Mononuclear cell (primary cell): Measurements from ENCODE around the gene ANO4. TPM values are rescaled to one million over a fixed set of nuclear protein-coding genes. Genes with fewer than 3 reads are reported as not detected.
"Not testable (repeated sequence)": the region's sequence is repeated elsewhere in the genome, so short reads cannot be mapped to it uniquely, and the experiment has no call there.

ENCODE experiments used
- H3K27me3 ChIP-seq: 2 replicates; pipeline ENCODE4 v1.6.0; 2011; ENCODE audit warnings: low read length, control low read depth; ENCODE audit not compliant: insufficient read depth
- H3K4me1 ChIP-seq: 2 replicates; pipeline ENCODE4 v1.5.1; 2011; ENCODE audit warnings: mild to moderate bottlenecking, low read length, control low read depth; ENCODE audit not compliant: insufficient read depth
- H3K4me3 ChIP-seq: 2 replicates; pipeline ENCODE4 v1.5.1; 2011; ENCODE audit warnings: mild to moderate bottlenecking, low read length, moderate library complexity
- H3K9me3 ChIP-seq: 2 replicates; pipeline ENCODE4 v1.5.1; 2011; ENCODE audit warnings: low read depth, mild to moderate bottlenecking, control low read depth, low read length
- total RNA-seq: library from RNA; depleted of rRNA; stranded (reverse); fragments of >200 nt; gene quantifications from one replicate; pipeline ENCODE4 v1.2.3, GENCODE V29; 2012

ANO4 gene
- total RNA-seq, 1 donor: not detected

DNA sequence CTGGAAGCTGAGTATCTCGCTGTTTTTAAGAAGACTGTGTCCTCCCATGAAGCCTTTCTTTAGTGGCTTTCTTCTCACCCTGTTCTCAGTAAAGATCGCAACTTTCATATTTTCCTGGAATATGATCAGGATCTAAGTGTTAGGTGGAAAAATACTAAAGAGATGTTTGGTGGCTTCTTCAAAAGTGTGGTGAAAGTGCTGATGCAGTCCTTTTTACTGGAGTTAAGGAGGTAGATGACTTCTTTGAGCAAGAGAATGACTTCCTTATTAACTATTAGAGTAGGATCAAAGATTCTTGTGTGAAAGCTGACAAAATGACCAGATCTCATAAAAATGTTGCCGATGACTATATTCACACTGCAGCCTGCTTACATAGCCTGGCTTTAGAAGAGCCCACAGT lies 273.8 kb downstream of the ANO4 start:
- Histone ChIP-seq H3K9me3 (no peaks in the 10 kb centered on the region), H3K27me3 (no peaks in the 10 kb centered on the region), H3K4me3 (no peak overlapping the region), H3K4me1 (no peaks in the 10 kb centered on the region)

DNA sequence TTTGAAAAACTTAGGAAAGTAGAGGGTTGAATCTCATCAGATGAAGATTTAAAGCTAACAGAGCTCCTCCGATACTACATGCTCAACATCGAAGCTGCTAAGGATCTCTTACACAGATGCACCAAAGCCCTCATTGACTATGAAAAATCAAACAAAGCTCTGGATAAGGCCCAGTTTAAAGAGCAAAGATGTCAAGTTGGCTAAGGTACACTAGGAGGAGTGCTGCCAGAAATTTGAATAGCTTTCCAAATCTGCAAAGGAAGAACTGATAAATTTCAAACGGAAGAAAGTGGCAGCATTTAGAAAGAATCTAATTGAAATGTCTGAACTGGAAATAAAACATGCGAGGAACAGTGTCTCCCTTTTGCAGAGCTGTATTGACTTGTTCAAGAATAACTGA lies 274.3 kb downstream of the ANO4 start:
- H3K4me1 ChIP-seq: no peaks in the 10 kb centered on the region
- H3K27me3 ChIP-seq: no peaks in the 10 kb centered on the region
- no peak overlapping the region for H3K4me3 ChIP-seq
- H3K9me3 ChIP-seq: no peaks in the 10 kb centered on the region

DNA sequence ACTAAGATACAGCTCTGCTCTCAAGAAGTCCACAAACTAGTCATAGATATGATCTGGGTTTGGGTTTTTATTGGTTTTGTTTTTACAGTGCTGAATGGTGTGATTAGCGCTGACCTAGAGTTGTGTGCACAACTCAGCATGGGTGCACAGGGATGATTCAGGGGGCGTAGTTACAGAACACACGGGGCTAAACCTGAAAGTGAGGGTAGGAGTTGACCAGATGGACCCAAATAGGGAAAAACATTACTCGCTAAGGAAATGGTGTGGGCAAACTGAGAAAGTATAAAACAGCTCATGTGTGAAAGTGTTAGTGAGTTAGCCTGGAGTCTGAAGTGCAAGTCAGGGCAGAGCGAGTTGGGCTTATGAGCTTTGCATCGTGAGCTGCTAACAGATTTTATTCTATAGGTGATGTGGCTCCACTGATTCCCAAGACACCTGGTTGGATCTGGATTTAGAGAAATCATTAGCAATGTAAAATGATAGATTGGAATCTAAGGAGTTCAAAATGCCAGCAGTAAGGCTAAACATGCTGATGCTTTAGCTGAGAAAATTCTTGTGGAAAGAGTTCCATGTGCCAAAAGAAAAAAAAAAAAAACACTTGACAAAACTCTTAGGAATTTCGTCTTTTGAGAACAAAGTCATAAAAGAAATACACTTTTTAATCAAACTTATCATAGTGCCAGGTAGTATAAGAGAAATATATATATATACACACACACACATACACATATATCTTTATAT lies 280.5 kb downstream of the ANO4 start:
- H3K4me3 ChIP-seq: no peak overlapping the region
- H3K27me3 ChIP-seq: no peaks in the 10 kb centered on the region
- H3K9me3 ChIP-seq: no peaks in the 10 kb centered on the region
- H3K4me1 ChIP-seq: no peaks in the 10 kb centered on the region

DNA sequence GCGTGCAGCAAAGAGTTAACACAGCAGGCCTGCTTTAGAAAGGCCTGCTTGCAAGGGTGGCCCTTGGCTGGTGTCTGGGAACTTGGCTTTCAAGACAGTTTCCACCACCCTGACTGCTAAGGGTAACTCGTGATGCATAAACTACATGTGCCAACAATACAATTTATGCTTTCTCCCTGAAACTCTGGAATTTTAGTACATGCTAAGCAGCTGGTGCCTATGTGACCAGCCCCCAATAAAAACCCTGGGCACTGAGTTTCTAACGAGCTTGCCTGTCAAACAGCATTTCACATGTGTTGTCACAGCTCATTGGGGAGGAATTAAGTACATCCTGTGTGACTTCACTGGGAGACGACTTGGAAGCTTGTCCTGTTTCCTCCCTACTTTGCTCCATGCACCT lies 282.3 kb downstream of the ANO4 start:
- no peaks in the 10 kb centered on the region for H3K9me3 ChIP-seq

DNA sequence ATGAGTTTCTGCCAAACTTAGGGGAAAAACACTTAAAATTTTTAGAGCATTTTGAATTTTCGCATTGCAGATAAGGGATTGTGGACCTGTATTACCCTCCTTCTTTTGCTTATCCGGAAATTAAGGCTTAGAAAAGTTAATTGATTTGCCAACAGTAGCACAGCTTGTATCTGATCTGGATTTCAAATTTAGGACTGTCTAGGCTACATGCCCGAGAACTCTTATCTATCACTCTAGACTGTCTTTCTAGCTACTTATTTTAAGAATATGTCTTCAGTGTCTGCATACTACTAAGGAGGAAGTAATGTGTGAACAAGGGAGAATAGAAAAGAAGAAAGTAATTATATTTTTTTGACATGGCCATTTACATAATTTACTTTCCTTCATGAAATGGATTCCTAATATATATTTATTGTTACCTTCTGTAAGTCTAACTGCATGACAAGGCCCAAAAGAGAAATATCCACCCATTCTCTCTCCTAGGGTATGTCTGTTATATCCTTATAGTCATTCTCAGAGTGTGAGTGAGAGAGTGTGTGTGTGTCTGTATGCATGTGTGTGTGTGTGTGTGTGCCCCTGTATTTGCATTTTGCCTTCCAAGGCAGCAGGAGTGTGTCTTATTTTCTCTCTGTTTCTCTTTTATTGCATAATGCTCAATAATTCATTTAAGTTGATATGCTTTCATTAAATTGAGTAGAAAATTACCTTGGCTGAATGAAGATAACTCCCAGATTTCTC lies 283.4 kb downstream of the ANO4 start:
- Histone ChIP-seq H3K4me1 (no peaks in the 10 kb centered on the region), H3K27me3 (no peaks in the 10 kb centered on the region), H3K4me3 (no peak overlapping the region), H3K9me3 (no peaks in the 10 kb centered on the region)

More for the DNA sequence above, 282.3 kb downstream of the ANO4 start:
- H3K4me3 ChIP-seq: no peak overlapping the region
- H3K27me3 ChIP-seq: no peaks in the 10 kb centered on the region
- no peaks in the 10 kb centered on the region for H3K4me1 ChIP-seq

- H3K4me1 ChIP-seq: no peaks in the 10 kb centered on the region
- H3K4me3 ChIP-seq: no peak overlapping the region
- no peaks in the 10 kb centered on the region for H3K27me3 ChIP-seq
- no peaks in the 10 kb centered on the region for H3K9me3 ChIP-seq
These were observed 284.1 kb downstream of the ANO4 start for GRCh38 chr12:101078536-101079285.

GRCh38 chr12:101082706-101083105 lies 288.1 kb downstream of the ANO4 start:
- H3K9me3 ChIP-seq: no peaks in the 10 kb centered on the region
- no peaks in the 10 kb centered on the region for H3K4me1 ChIP-seq
- H3K4me3 ChIP-seq: no peak overlapping the region
- H3K27me3 ChIP-seq: no peaks in the 10 kb centered on the region

DNA sequence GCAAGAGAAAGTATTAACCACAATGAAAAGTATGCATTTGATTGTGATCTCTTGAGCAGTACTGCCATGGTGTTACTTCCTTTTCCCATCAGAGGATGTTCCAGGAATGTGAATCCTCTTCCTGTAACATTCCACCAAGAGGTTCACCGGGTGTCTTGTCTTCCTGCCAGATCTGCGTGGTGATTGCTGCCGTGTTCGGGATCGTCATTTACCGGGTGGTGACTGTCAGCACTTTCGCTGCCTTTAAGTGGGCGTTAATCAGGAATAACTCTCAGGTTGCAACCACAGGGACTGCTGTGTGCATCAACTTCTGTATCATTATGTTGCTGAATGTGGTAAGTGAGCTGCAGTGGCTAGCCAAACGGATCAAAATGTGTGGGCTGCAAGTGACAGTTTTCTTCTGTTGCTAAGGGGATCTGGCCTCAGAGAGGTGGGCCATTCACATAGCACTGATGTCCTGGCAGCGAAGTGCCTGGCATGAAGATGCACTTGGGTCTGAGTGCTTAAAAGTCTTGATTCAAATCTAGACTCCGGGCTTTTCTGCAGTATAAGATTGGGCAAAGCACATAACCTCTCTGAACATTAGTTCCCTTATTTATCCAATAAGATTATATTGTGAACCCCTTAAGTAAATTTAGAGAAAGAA lies 292.0 kb downstream of the ANO4 start:
- no peaks in the 10 kb centered on the region for H3K27me3 ChIP-seq
- no peaks in the 10 kb centered on the region for H3K4me1 ChIP-seq
- no peaks in the 10 kb centered on the region for H3K9me3 ChIP-seq
- no peak overlapping the region for H3K4me3 ChIP-seq

DNA sequence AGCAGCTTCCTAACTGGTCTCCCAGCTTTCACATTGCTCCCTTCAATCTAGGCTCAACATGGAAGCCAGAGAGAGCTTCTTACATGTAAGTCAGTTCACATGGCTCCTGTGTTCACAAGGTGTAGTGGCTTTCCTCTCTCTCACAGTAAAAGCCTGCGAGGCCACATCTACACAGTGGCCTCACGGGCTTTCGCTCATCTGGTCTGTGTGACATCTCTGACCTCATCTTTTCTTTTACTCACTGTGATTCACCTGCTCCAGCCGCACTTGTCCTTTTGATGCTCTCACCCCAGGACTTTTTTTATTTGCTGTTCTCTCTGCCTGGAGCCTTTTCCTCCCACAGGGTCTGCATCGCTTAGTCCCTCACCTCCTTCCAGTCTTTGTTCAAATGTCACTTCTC lies 293.3 kb downstream of the ANO4 start:
- Histone ChIP-seq H3K27me3 (no peaks in the 10 kb centered on the region), H3K9me3 (no peaks in the 10 kb centered on the region), H3K4me3 (no peak overlapping the region), H3K4me1 (no peaks in the 10 kb centered on the region)

GRCh38 chr12:101089271-101089670 lies 294.7 kb downstream of the ANO4 start:
- H3K27me3 ChIP-seq: no peaks in the 10 kb centered on the region
- no peaks in the 10 kb centered on the region for H3K4me1 ChIP-seq
- H3K4me3 ChIP-seq: no peak overlapping the region
- no peaks in the 10 kb centered on the region for H3K9me3 ChIP-seq

- H3K9me3 ChIP-seq, H3K4me1 ChIP-seq, H3K4me3 ChIP-seq, H3K27me3 ChIP-seq: not testable (repeated sequence)
These were observed 295.6 kb downstream of the ANO4 start for GRCh38 chr12:101090222-101090621.

- H3K27me3 ChIP-seq: no peaks in the 10 kb centered on the region
- H3K4me3 ChIP-seq: no peak overlapping the region
- H3K4me1 ChIP-seq: no peaks in the 10 kb centered on the region
- no peaks in the 10 kb centered on the region for H3K9me3 ChIP-seq
These were observed 303.4 kb downstream of the ANO4 start for GRCh38 chr12:101097829-101098580.

DNA sequence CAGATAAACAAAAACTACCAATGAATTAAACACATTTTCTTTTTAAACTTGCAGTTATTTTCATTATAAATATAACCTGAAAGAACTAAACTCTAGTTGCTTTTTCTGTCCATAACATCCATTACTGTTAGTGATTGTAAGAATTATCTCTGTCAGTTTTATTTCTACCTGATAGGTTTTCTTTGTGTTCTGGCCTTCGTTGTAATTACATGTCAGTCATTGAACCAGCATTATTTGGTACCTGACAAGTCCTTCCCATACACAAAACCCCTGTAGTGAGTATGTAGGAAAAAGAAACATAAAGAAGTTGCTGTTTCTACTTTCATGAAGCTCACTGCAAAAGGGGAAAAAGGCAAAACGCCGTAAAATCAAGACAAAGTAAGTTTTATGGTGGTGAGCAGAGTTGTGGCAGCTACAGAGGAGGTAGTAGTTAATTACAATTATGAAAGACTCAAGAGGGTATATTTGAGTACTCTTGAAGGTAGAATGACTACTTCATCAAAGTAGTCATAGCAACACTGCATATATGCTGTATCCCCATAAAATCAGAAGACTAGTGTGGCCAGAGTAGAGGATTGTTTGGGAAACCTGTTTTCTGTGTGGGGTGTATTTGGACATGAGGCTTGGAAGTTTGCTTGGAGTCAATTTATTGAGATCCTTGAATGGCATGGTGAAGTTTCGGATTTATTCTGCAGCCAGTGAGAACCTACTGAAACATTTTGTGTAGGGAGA lies 312.6 kb downstream of the ANO4 start:
- H3K27me3 ChIP-seq: no peaks in the 10 kb centered on the region
- no peaks in the 10 kb centered on the region for H3K4me1 ChIP-seq
- peaks cover 5% of the 10 kb centered on the region for H3K9me3 ChIP-seq
- no peak overlapping the region for H3K4me3 ChIP-seq

GRCh38 chr12:101108130-101108529 lies 313.6 kb downstream of the ANO4 start:
- no peak overlapping the region for H3K4me3 ChIP-seq
- H3K9me3 ChIP-seq: peaks cover 5% of the 10 kb centered on the region
- H3K27me3 ChIP-seq: no peaks in the 10 kb centered on the region
- H3K4me1 ChIP-seq: no peaks in the 10 kb centered on the region
